HCT116 (cell line): Measurements from ENCODE around the gene CAND2.

ENCODE experiments used
- CTCF ChIP-seq, 3 experiments: fragments of 200-600 bp in 1 of 3; sonication (generic) in 1 of 3; IDR thresholded peaks in 2 of 3; conservative IDR thresholded peaks in 1 of 3; 2 replicates each; pipeline ENCODE4 v1.5.1; 2012 to 2017; ENCODE audit warnings: low read depth in 2 of 3, low read length in 2 of 3, antibody characterized with exemption in 1 of 3, borderline replicate concordance in 1 of 3, control low read depth in 1 of 3, mild to moderate bottlenecking in 1 of 3, mixed read lengths in 1 of 3, mixed run types in 1 of 3, moderate library complexity in 1 of 3; ENCODE audit not compliant: insufficient read depth in 1 of 3
- ELF1 ChIP-seq: IDR thresholded peaks from 2 replicates; pipeline ENCODE4 v1.6.1; 2012; ENCODE audit warnings: low read depth, borderline replicate concordance
- POLR2A ChIP-seq: IDR thresholded peaks from 2 replicates; pipeline ENCODE4 v1.7.0; 2011; ENCODE audit warnings: borderline replicate concordance; ENCODE audit not compliant: insufficient read depth, insufficient read length; ENCODE audit errors: extremely low read depth
- POLR2AphosphoS5 ChIP-seq: IDR thresholded peaks from 2 replicates; pipeline ENCODE4 v1.6.1; 2011; ENCODE audit warnings: mild to moderate bottlenecking, low read depth, low read length, moderate library complexity
- REST ChIP-seq: IDR thresholded peaks from 2 replicates; pipeline ENCODE4 v1.6.1; 2012; ENCODE audit warnings: low read depth

GRCh38 chr3:12813967-12814366, 17.5 kb downstream of the CAND2 start:
- no peak for TF ChIP-seq POLR2AphosphoS5
- no peak for TF ChIP-seq ELF1
- TF ChIP-seq CTCF (IDR thresholded peaks at IDR 0.05 in 2 of 3, conservative IDR thresholded peaks at IDR 0.05 in 1 of 3; ENCODE audit: borderline replicate concordance in 1 of 3, insufficient read depth in 1 of 3, low read depth in 2 of 3, low read length in 2 of 3) = no peak
- TF ChIP-seq POLR2A = no peak
- TF ChIP-seq REST = no peak
